Pancreas (tissue), 10 donors: ENCODE measurements around the gene PUS7L. TPM values are rescaled to one million over a fixed set of nuclear protein-coding genes. Genes with fewer than 3 reads are reported as not detected.

Experiments
- ATAC-seq, 4 donors: fragments of 200-7000 bp; cut with Tn5 transposase; one replicate each; pipeline versions ENCODE4 v1.8.0 to v1.9.1; 2020; ENCODE audit warnings: mild to moderate bottlenecking in 4 of 4, moderate library complexity in 4 of 4
- DNase-seq, 6 donors: peaks; one replicate each; pipeline ENCODE4 v3.0.0-alpha.2; 2020
- FAIRE-seq: peaks from 2 replicates; lab custom pipeline; 2012; peaks lifted over from hg19 to GRCh38; lab: Jason Lieb, UNC
- H3K27ac ChIP-seq, 4 donors: fragments of 200-600 bp; sonication (generic); 1 replicate in 3 of 4; 2 replicates in 1 of 4; pipeline versions ENCODE4 v1.5.0 to v1.8.0; 2020
- H3K27me3 ChIP-seq, 4 donors: fragments of 200-600 bp; one replicate each; pipeline ENCODE4 v1.8.0; 2021
- H3K36me3 ChIP-seq, 3 donors: fragments of 200-600 bp; sonication (generic) in 1 of 3; one replicate each; pipeline versions ENCODE4 v1.5.0 to v1.8.0; 2020 to 2021
- H3K4me1 ChIP-seq, 3 donors: fragments of 200-600 bp; one replicate each; pipeline ENCODE4 v1.8.0; 2021
- H3K4me3 ChIP-seq, 4 donors: fragments of 200-600 bp; sonication (generic) in 2 of 4; one replicate each; pipeline versions ENCODE4 v1.5.0 to v1.8.0; 2020 to 2021
- H3K9me3 ChIP-seq, 4 donors: fragments of 200-600 bp; one replicate each; pipeline ENCODE4 v1.8.0; 2021
- WGBS, 2 donors: extraction: QIAGEN DNeasy Blood & Tissue Kit; methylation state at CpG; one replicate each; pipeline ENCODE4 v1.1.7; 2013; 5-methylcytosine and 5-hydroxymethylcytosine counted together
- intact Hi-C, 3 donors: fragments of 100-400 bp; cut with DNase I; formaldehyde crosslinking; loops; one replicate each; pipeline versions ENCODE4 v1.11.1 to v1.14.2; 2022
- polyA plus RNA-seq, 2 donors: library from polyadenylated mRNA; stranded (reverse); fragments of 200-250 nt; gene quantifications; one replicate each; pipeline ENCODE4 v1.2.3, GENCODE V29; 2013
- total RNA-seq, 6 donors: library from RNA; stranded (reverse); fragmentation: NEBNext Ultra II Directional in 4 of 6; extraction: Animal tissue kit (Norgen Biotek cat#: 25700) in 4 of 6; gene quantifications; one replicate each; pipeline versions ENCODE4 v1.2.1 to v1.2.4, GENCODE V29; 2021 to 2023
- TF ChIP-seq, protein P1 (sequence below), 4 donors: fragments of 200-600 bp; sonication (generic) in 3 of 4; IDR thresholded peaks; one replicate each; pipeline versions ENCODE4 v1.5.0 to v1.8.0; 2021; ENCODE audit warnings: antibody characterized with exemption in 4 of 4
- donor health status: healthy with polysubstance abuse.
- donor health status: DM: no; HTN: no; CAD: no; lungs with moderate emphysema.
- donor health status: DM: no; HTN: no; CAD: no.
- donor health status: control.
- donor health status: control.
- donor health status: Bipolar disorder and iron deficiency.
- donor health status: DM: yes; HTN: yes; CAD: no.
- donor health status: DM: no; HTN: no; CAD: no.
- donor health status: DM: no; HTN: no; CAD: no.
- donor health status: DM: yes; HTN: yes; CAD: no.

PUS7L gene, protein sequence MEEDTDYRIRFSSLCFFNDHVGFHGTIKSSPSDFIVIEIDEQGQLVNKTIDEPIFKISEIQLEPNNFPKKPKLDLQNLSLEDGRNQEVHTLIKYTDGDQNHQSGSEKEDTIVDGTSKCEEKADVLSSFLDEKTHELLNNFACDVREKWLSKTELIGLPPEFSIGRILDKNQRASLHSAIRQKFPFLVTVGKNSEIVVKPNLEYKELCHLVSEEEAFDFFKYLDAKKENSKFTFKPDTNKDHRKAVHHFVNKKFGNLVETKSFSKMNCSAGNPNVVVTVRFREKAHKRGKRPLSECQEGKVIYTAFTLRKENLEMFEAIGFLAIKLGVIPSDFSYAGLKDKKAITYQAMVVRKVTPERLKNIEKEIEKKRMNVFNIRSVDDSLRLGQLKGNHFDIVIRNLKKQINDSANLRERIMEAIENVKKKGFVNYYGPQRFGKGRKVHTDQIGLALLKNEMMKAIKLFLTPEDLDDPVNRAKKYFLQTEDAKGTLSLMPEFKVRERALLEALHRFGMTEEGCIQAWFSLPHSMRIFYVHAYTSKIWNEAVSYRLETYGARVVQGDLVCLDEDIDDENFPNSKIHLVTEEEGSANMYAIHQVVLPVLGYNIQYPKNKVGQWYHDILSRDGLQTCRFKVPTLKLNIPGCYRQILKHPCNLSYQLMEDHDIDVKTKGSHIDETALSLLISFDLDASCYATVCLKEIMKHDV
- total RNA-seq (10 to 100 TPM in 1 of 6 donors, 1 to 10 TPM in 5; 5.2 to 10.9 (median 6.3) TPM), polyA plus RNA-seq (1 to 10 TPM; 1.1 to 1.8 TPM)

DNA sequence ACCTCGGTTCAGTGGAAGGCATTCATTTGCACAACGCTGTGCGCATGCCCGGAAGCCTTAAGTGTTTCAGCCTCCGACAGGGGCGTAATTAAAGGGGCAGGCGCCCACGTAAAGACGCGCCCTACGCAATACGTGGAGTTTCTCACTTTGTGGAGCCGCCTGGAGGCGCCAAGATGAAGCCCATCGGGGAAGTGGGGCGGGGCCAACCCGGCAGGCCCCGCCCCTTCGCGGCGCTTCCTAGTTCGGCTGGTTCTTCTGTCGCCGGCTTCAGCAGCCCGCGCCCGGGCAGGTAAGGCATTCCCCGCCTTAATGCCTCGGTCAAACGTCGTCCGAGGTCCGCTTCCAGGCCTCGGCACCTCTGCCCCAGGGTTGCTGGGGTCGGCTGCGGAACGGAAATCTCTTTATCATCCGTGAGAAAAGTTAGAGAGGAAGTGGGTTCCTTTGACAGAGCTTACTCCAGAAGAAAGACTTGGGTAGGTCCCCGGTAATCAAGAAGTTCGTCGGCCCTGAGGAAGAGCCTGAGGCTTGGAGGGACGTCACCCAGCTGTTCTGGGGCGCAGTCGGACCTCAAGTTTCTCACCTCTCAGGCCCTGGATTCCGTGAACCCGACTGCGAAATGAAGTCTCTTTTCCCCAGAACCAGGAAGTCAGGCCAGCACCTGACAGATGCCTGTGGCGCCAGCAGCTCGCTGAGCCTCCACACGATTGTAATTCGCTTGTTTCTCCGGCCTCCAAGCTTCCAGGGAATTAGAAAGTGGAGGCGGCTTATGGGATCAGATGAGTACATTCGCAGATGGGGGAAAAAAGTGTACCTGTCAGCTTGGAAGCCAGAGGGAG lies at the start of gene PUS7L, which contains the start of gene IRAK4:
Gene PUS7L (minus strand): TSS at position 63 of the 836 bp plus-strand sequence. CDS start 3,545 bp downstream, outside the sequence.
Gene IRAK4 (plus strand): TSS at position 224 of the 836 bp plus-strand sequence. CDS start 9,161 bp downstream, outside the sequence.
- Histone ChIP-seq H3K27me3 (no peaks in the 10 kb centered on the region), H3K36me3 (no peaks in the 10 kb centered on the region), H3K4me1 (peaks cover 21 to 30% (median 29%) of the 10 kb centered on the region in 3 donors), H3K4me3 (peak within 1 kb of the TSS; percentile 48 to 65 (median 62)), H3K27ac (peak within 1 kb of the TSS; percentile 79 to 94 (median 89)), H3K9me3 (no peaks in the 10 kb centered on the region)
- intact Hi-C loops = no loop called here
- TF ChIP-seq, protein P1, sequence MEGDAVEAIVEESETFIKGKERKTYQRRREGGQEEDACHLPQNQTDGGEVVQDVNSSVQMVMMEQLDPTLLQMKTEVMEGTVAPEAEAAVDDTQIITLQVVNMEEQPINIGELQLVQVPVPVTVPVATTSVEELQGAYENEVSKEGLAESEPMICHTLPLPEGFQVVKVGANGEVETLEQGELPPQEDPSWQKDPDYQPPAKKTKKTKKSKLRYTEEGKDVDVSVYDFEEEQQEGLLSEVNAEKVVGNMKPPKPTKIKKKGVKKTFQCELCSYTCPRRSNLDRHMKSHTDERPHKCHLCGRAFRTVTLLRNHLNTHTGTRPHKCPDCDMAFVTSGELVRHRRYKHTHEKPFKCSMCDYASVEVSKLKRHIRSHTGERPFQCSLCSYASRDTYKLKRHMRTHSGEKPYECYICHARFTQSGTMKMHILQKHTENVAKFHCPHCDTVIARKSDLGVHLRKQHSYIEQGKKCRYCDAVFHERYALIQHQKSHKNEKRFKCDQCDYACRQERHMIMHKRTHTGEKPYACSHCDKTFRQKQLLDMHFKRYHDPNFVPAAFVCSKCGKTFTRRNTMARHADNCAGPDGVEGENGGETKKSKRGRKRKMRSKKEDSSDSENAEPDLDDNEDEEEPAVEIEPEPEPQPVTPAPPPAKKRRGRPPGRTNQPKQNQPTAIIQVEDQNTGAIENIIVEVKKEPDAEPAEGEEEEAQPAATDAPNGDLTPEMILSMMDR (IDR thresholded peaks at IDR 0.05) = peak in 1 of 4 donors; percentile 34
- DNase-seq = peak; percentile 93 to 98 (median 95)
- FAIRE-seq = peak; percentile 81
- 0 to 1% methylated on average over 49 to 54 of the region's 54 CpGs for WGBS, 2 donors
- peak; percentile 94 to 99 (median 96) for ATAC-seq

DNA sequence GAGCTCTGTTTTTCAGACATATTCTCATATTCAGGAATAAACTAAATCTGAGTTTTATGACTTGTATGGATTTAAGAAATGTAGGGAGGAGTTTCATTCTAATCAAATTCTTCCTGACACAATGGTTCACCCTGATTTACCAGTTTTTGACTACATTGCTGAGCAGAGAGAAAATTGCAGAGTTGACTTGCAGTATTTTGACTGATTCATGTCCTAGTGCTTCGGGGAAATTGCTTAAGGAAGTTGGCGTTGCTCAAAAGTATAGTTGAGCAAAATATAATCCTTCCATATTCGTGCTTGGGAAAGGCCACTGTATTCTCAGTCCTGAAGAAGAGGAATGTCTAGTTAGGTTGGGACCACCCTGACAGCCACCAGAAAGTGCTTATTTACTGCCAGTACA lies 48.8 kb upstream of the PUS7L start:
- ATAC-seq (no peak), FAIRE-seq (no peak)
- intact Hi-C loops = no loop called here

DNA sequence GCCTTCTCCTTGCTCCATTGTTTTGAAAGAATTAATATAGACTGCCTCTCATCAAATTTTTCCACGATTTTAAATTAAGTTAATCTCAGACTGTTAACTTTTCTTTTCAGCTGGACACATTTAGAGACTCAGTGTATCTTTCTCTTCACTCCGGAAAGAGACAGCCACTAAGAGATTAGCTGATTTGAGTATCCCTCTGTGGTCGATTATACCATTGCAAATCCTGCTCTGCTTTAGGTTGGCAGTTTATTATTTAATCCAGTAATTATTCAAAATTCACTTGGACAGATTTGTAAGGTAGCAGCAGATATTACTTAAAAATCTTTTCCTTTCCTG lies 48.1 kb upstream of the PUS7L start:
- DNase-seq = no peak
- Histone ChIP-seq H3K36me3 (peaks cover 0 to 5% (median 0%) of the 10 kb centered on the region in 3 donors), H3K27me3 (no peaks in the 10 kb centered on the region), H3K4me1 (peaks cover 11 to 28% (median 27%) of the 10 kb centered on the region in 3 donors), H3K9me3 (no peaks in the 10 kb centered on the region), H3K4me3 (peak overlapping the region; percentile 83 to 94 (median 88)), H3K27ac (peak overlapping the region; percentile 91 to 95 (median 92))
- intact Hi-C loops = no loop called here
- TF ChIP-seq, protein P1 (IDR thresholded peaks at IDR 0.05) = no peak
- FAIRE-seq = peak; percentile 83
- 3 to 4% methylated on average over 3 of the region's 3 CpGs for WGBS, 2 donors
- no peak for ATAC-seq

More for the DNA sequence above, 48.8 kb upstream of the PUS7L start:
- 89 to 91% methylated on average over 3 of the region's 3 CpGs for WGBS, 2 donors
- no peaks in the 10 kb centered on the region for H3K9me3 ChIP-seq
- H3K36me3 ChIP-seq = peaks cover 0 to 5% (median 0%) of the 10 kb centered on the region in 3 donors
- H3K4me3 ChIP-seq = no peak overlapping the region
- no peak for DNase-seq
- TF ChIP-seq, protein P1 (IDR thresholded peaks at IDR 0.05) = no peak
- no peaks in the 10 kb centered on the region for H3K27me3 ChIP-seq
- H3K4me1 ChIP-seq = peaks cover 11 to 27% (median 27%) of the 10 kb centered on the region in 3 donors
- no peak overlapping the region for H3K27ac ChIP-seq

DNA sequence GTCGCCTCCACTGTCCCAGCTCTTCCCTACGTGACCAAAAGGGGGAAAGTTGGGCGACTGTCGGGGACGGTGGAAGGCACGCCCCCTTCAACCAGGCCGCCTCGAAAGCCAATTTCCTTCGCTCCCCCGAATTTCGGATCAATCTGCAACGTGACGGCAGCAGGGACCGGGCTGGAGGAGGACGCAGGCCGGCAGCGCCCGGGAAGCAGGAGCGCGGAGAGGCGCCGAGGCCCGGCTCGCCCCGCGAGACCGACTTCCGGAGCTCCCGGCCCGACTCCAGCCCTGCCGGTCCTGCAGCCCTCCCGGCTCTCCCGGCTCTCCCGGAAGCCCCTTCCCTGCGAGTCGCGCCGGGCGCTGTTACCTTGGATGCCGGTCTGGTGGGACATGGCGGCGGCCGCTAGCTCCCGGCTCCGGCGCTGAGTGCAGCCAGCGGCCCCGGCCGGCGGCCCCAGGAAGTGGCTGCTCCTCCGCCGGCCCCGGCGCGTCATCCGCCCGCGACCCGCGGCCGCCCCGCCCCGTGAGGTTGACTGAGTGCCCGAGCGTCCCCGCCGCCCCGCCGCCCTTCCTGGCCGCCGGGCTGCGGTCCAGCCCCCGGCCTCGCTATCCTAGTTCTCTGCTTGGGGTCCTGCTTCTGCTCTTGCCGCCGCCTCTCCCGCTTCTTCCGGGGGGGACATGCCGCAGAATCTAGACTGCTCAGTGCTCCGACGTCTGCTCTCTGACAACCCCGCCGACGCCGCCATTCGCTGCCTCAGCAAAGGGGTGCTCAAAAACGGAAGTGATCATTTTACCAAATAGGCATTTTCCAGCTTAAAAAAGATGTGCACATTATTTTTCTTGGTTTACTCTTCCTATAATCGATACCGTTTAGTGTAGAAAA lies 47.5 kb upstream of the PUS7L start, which contains the start of gene TWF1:
Gene TWF1 (minus strand): TSS at position 458 of the 877 bp plus-strand sequence. CDS start 72 bp downstream, at position 386.
- H3K9me3 ChIP-seq = no peaks in the 10 kb centered on the region
- intact Hi-C loops = no loop called here
- H3K27ac ChIP-seq = peak within 1 kb of the TSS; percentile 91 to 95 (median 92)
- H3K27me3 ChIP-seq = no peaks in the 10 kb centered on the region
- FAIRE-seq (no peak), ATAC-seq (peak; percentile 98 to 100 (median 100)), DNase-seq (peak; percentile 81 to 96 (median 88))
- H3K36me3 ChIP-seq = peaks cover 0 to 6% (median 0%) of the 10 kb centered on the region in 3 donors
- 0% methylated on average over 52 to 89 of the region's 89 CpGs for WGBS, 2 donors
- peaks cover 11 to 28% (median 27%) of the 10 kb centered on the region in 3 donors for H3K4me1 ChIP-seq
- H3K4me3 ChIP-seq = peak within 1 kb of the TSS; percentile 83 to 94 (median 88)
- TF ChIP-seq, protein P1 (IDR thresholded peaks at IDR 0.05) = no peak
